ENCODE measurements around the gene PLK2. TPM values are rescaled to one million over a fixed set of nuclear protein-coding genes. Genes with fewer than 3 reads are reported as not detected.

Gene PLK2
- total and polyA plus RNA-seq, 5 donors = 23.5 to 75.5 (median 38.8) TPM

- no peak overlapping the region for H3K27ac ChIP-seq (ENCODE audit: low read length)
- intact Hi-C loops (cut with DNase I) = no loop called here
- WGBS = 66% methylated on average over 10 of the region's 10 CpGs
- no peaks in the 10 kb centered on the region for H3K4me1 ChIP-seq (ENCODE audit: control insufficient read depth, insufficient read depth, low read length)
- no peaks in the 10 kb centered on the region for H3K9me3 ChIP-seq (ENCODE audit: control insufficient read depth, low read length)
- no peak for DNase-seq
- H3K4me3 ChIP-seq (ENCODE audit: low read length) = no peak overlapping the region
- H3K27me3 ChIP-seq (ENCODE audit: control insufficient read depth, insufficient read depth) = no peaks in the 10 kb centered on the region
- ATAC-seq = no peak
Measured at GRCh38 chr5:58450811-58451629, 8.9 kb downstream of the PLK2 start.

GRCh38 chr5:58450018-58450417 is 9.9 kb downstream of the PLK2 start:
- 84% methylated on average over 3 of the region's 3 CpGs for WGBS
- ATAC-seq (no peak), DNase-seq (no peak)
- Histone ChIP-seq H3K27me3 (ENCODE audit: control insufficient read depth, insufficient read depth) (no peaks in the 10 kb centered on the region), H3K4me1 (ENCODE audit: control insufficient read depth, insufficient read depth, low read length) (no peaks in the 10 kb centered on the region), H3K27ac (ENCODE audit: low read length) (no peak overlapping the region), H3K9me3 (ENCODE audit: control insufficient read depth, low read length) (no peaks in the 10 kb centered on the region), H3K4me3 (ENCODE audit: low read length) (no peak overlapping the region)
- intact Hi-C loops (cut with DNase I) = no loop called here

GRCh38 chr5:58447226-58447625 is 12.7 kb downstream of the PLK2 start:
- no peak overlapping the region for H3K4me3 ChIP-seq (ENCODE audit: low read length)
- no peaks in the 10 kb centered on the region for H3K27me3 ChIP-seq (ENCODE audit: control insufficient read depth, insufficient read depth)
- H3K27ac ChIP-seq (ENCODE audit: low read length) = no peak overlapping the region
- no peak for DNase-seq
- H3K4me1 ChIP-seq (ENCODE audit: control insufficient read depth, insufficient read depth, low read length) = no peaks in the 10 kb centered on the region
- 84% methylated on average over 2 of the region's 2 CpGs for WGBS
- intact Hi-C loops (cut with DNase I) = no loop called here
- H3K9me3 ChIP-seq (ENCODE audit: control insufficient read depth, low read length) = no peaks in the 10 kb centered on the region
- ATAC-seq = no peak

GRCh38 chr5:58446024-58446423 is 13.9 kb downstream of the PLK2 start:
- DNase-seq = no peak
- intact Hi-C loops (cut with DNase I) = no loop called here
- H3K27me3 ChIP-seq (ENCODE audit: control insufficient read depth, insufficient read depth) = no peaks in the 10 kb centered on the region
- no peak overlapping the region for H3K27ac ChIP-seq (ENCODE audit: low read length)
- 92% methylated on average over 10 of the region's 10 CpGs for WGBS
- H3K4me1 ChIP-seq (ENCODE audit: control insufficient read depth, insufficient read depth, low read length) = no peaks in the 10 kb centered on the region
- ATAC-seq = no peak
- no peak overlapping the region for H3K4me3 ChIP-seq (ENCODE audit: low read length)
- no peaks in the 10 kb centered on the region for H3K9me3 ChIP-seq (ENCODE audit: control insufficient read depth, low read length)

GRCh38 chr5:58444805-58445204 is 15.1 kb downstream of the PLK2 start:
- Histone ChIP-seq H3K4me3 (ENCODE audit: low read length) (no peak overlapping the region), H3K27me3 (ENCODE audit: control insufficient read depth, insufficient read depth) (no peaks in the 10 kb centered on the region), H3K4me1 (ENCODE audit: control insufficient read depth, insufficient read depth, low read length) (no peaks in the 10 kb centered on the region), H3K27ac (ENCODE audit: low read length) (no peak overlapping the region), H3K9me3 (ENCODE audit: control insufficient read depth, low read length) (no peaks in the 10 kb centered on the region)
- intact Hi-C loops (cut with DNase I) = no loop called here
- no peak for ATAC-seq
- DNase-seq = no peak

- no peaks in the 10 kb centered on the region for H3K9me3 ChIP-seq (ENCODE audit: control insufficient read depth, low read length)
- DNase-seq (no peak), ATAC-seq (no peak)
- intact Hi-C loops (cut with DNase I) = no loop called here
- H3K4me3 ChIP-seq (ENCODE audit: low read length) = no peak overlapping the region
- H3K4me1 ChIP-seq (ENCODE audit: control insufficient read depth, insufficient read depth, low read length) = no peaks in the 10 kb centered on the region
- no peaks in the 10 kb centered on the region for H3K27me3 ChIP-seq (ENCODE audit: control insufficient read depth, insufficient read depth)
- H3K27ac ChIP-seq (ENCODE audit: low read length) = no peak overlapping the region
- 42% methylated on average over 3 of the region's 3 CpGs for WGBS
Measured at GRCh38 chr5:58440901-58441460, 18.9 kb downstream of the PLK2 start.

GRCh38 chr5:58439094-58439644 is 20.7 kb downstream of the PLK2 start:
- 93% methylated on average over 5 of the region's 5 CpGs for WGBS

GRCh38 chr5:58437661-58438060 is 22.2 kb downstream of the PLK2 start:
- Histone ChIP-seq H3K27me3 (ENCODE audit: control insufficient read depth, insufficient read depth) (no peaks in the 10 kb centered on the region), H3K27ac (ENCODE audit: low read length) (no peak overlapping the region), H3K9me3 (ENCODE audit: control insufficient read depth, low read length) (no peaks in the 10 kb centered on the region), H3K4me1 (ENCODE audit: control insufficient read depth, insufficient read depth, low read length) (no peaks in the 10 kb centered on the region), H3K4me3 (ENCODE audit: low read length) (no peak overlapping the region)
- WGBS = 97% methylated on average over 3 of the region's 3 CpGs
- DNase-seq = no peak
- intact Hi-C loops (cut with DNase I) = no loop called here
- no peak for ATAC-seq

More at GRCh38 chr5:58439094-58439644, 20.7 kb downstream of the PLK2 start:
- DNase-seq = no peak
- ATAC-seq = no peak
- H3K4me3 ChIP-seq (ENCODE audit: low read length) = no peak overlapping the region
- H3K4me1 ChIP-seq (ENCODE audit: control insufficient read depth, insufficient read depth, low read length) = no peaks in the 10 kb centered on the region
- intact Hi-C loops (cut with DNase I) = no loop called here
- no peaks in the 10 kb centered on the region for H3K9me3 ChIP-seq (ENCODE audit: control insufficient read depth, low read length)
- no peaks in the 10 kb centered on the region for H3K27me3 ChIP-seq (ENCODE audit: control insufficient read depth, insufficient read depth)
- H3K27ac ChIP-seq (ENCODE audit: low read length) = no peak overlapping the region

GRCh38 chr5:58431832-58432231 is 28.1 kb downstream of the PLK2 start:
- 85% methylated on average over 2 of the region's 2 CpGs for WGBS
- H3K9me3 ChIP-seq (ENCODE audit: control insufficient read depth, low read length) = no peaks in the 10 kb centered on the region
- H3K4me1 ChIP-seq (ENCODE audit: control insufficient read depth, insufficient read depth, low read length) = no peaks in the 10 kb centered on the region
- H3K27me3 ChIP-seq (ENCODE audit: control insufficient read depth, insufficient read depth) = no peaks in the 10 kb centered on the region
- intact Hi-C loops (cut with DNase I) = no loop called here
- H3K4me3 ChIP-seq (ENCODE audit: low read length) = no peak overlapping the region
- DNase-seq = no peak
- no peak for ATAC-seq
- H3K27ac ChIP-seq (ENCODE audit: low read length) = no peak overlapping the region

- no peak for ATAC-seq
- H3K27me3 ChIP-seq (ENCODE audit: control insufficient read depth, insufficient read depth) = no peaks in the 10 kb centered on the region
- H3K4me3 ChIP-seq (ENCODE audit: low read length) = no peak overlapping the region
- peaks cover 1% of the 10 kb centered on the region for H3K4me1 ChIP-seq (ENCODE audit: control insufficient read depth, insufficient read depth, low read length)
- no peak for DNase-seq
- H3K9me3 ChIP-seq (ENCODE audit: control insufficient read depth, low read length) = no peaks in the 10 kb centered on the region
- 82% methylated on average over 1 of the region's 1 CpG for WGBS
- intact Hi-C loops (cut with DNase I) = no loop called here
- no peak overlapping the region for H3K27ac ChIP-seq (ENCODE audit: low read length)
Measured at GRCh38 chr5:58412932-58413331, 47.0 kb downstream of the PLK2 start.

- Histone ChIP-seq H3K4me1 (ENCODE audit: control insufficient read depth, insufficient read depth, low read length) (peaks cover 1% of the 10 kb centered on the region), H3K27me3 (ENCODE audit: control insufficient read depth, insufficient read depth) (no peaks in the 10 kb centered on the region), H3K4me3 (ENCODE audit: low read length) (no peak overlapping the region), H3K27ac (ENCODE audit: low read length) (no peak overlapping the region), H3K9me3 (ENCODE audit: control insufficient read depth, low read length) (no peaks in the 10 kb centered on the region)
- intact Hi-C loops (cut with DNase I) = no loop called here
- DNase-seq (no peak), ATAC-seq (no peak)
- WGBS = 76% methylated on average over 2 of the region's 2 CpGs
Measured at GRCh38 chr5:58412081-58412480, 47.8 kb downstream of the PLK2 start.

All from right cardiac atrium (tissue), 5 donors.